Stimulated activated CD8-positive, alpha-beta memory T cell treated with anti-CD3 and anti-CD28 coated beads, Interleukin-7, amount 100 ng/mL, for 48 hours (primary cell): ENCODE data around the gene OR56A1.

Experiments used
- DNase-seq, 2 donors: peaks; one replicate each; pipeline ENCODE4 v3.0.0-alpha.2; 2020; ENCODE audit warnings: low read depth in 1 of 2; ENCODE audit errors: extremely low read depth in 1 of 2

The OR56A1 gene

DNA sequence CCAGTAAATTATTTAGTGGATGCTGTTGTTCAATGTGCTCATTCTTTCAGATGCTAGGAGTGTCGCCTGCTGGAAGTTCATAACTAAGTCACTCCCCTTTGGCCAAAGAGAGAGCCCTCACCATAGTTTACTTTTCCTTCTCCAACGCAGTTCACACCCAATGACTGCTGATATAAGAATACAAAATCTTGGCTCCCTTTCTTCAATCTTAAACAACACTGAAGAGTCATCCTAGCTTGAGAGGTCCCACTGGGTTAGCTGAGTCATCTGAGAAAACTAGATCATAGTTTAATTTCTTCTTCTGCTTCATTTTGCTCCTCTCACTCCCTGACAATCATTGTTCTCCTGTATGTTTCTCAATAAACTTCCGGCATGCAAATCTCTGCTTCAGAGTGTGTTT, 38.4 kb downstream of the OR56A1 start:
- DNase-seq: no peak

DNA sequence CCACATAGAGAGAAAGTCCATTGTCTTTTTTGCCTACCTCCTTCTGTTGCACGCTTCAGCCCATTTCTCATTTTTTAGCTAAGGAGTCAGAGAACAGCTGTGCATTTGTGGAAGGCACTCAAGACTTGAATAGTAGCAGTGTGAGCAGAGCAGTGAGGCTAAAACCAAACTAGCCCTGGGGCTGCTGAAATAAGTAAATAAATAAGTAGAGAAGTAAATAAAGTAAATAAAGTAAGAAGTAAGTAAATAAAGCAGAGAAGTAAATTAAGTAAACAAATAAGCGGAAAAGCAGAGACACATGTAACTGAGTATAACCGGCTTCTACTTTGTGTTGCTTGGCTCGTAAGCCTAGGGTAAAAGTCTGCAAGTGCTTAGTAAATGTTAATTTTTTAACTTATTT, 41.4 kb downstream of the OR56A1 start:
- no peak for DNase-seq

DNA sequence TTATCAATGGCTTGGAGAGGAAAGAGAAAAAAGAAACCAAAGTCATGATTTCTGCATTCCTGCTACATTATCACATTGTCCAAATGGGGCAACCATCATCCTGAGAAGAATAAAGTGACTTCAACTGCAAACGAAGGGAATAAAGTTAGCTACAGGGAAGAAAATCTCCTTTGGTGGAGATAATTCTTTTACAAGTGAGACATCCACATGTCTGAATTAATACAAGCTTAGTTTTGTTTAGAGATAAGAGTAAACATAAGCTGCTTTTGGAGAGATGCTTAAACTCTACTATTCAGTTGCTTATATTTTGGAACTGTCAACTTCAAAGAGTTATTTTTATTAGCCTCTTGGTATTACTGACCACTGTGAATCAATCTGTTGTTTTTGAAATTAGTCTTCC, 43.7 kb downstream of the OR56A1 start, which contains the start of gene OR52L1:
Gene OR52L1, minus strand, starts transcription at position 101 of the 400 bp plus-strand sequence. Its CDS starts 55 bp downstream, at position 46.
- DNase-seq: no peak

DNA sequence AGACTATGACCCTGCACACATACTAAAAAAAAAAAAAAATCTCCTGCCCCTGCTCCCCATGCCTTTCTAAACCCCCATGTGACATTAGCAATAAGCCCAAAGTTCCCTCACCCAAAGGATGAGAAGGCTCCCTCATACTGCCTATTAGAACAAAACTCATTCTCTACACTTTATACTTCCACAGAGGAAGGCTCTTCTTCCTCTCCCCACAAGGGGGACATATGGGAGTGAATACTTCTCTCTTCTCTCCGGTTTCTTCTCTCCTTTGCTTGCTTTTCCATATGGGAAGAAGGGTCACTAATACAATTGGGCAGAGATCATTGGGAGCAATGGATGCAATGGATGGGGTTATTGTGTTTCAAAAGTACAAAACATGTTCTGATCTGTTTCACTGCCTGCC, 47.1 kb downstream of the OR56A1 start:
- DNase-seq: no peak

DNA sequence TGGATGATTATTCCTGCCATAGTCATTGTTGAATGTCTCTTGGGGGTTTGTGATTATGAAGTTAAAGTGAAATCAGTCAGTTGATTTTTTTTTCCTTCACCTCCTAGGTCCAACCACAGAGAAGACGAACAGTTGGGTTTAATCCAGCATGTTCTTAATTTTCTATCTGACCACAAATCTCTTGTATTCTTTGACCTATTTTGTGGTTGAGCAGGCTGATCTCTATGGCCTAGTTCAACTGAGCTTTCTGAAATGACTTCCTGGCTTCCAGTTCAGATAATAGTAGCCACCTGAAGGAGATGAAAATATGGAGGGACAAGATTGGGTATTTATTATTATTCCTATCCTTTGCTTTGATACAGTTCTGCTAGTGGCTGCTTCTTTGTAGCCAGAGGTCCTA, 57.0 kb downstream of the OR56A1 start:
- no peak for DNase-seq
